ELR (cell line): ENCODE data around the gene APEH.

Source experiments
- DNase-seq: peaks from one replicate; pipeline ENCODE4 v3.0.0-alpha.2; 2015; ENCODE audit warnings: low read depth

Gene APEH

DNA sequence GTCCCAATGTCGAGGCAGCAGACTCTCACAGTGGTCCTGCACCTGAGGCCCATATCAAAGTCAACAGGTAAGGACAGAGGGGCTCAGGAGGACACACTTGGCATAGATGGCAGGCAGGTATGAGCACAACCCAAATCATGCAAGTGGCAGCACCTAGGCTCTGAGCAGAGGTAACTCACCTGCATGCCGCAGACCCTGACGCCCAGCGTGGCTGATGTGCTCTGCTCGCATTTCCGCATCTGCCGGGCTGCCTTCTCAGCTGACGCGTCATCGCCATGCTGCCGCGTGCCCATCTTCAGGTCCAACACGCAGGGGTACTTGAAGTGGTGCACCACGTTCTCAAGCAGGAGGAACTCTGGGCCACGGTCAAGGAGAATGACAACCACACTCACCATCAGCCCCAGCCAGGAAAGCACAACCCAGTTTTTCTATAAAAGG, 53.8 kb downstream of the APEH start:
- no peak for DNase-seq

DNA sequence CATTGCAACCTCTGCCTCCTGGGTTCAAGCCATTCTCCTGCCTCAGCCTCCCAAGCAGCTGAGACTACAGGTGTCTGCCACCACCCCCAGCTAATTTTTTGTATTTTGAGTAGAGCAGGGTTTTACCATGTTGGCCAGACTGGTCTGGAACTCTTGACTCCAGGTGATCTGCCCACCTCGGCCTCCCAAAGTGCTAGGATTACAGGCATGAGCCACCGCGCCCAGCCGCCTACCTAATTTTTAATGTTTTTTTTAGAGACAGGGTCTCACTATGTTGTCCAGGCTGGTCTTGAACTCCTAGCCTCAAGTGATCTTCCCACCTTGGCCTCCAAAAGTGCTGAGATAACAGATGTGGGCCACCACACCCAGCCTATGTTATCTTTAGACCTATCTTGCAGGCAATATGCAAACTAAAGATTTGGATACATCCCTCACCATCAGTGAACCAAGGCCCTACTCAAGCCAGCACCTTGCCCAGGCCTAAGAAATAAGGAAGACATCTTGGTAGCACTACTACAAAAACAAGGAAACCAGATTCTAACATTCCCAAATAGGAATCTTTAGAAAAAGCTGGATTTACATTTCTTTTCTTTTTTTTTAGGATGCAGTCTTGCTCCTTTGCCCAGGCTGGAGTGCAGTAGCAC, 55.9 kb downstream of the APEH start:
- DNase-seq, result no peak

DNA sequence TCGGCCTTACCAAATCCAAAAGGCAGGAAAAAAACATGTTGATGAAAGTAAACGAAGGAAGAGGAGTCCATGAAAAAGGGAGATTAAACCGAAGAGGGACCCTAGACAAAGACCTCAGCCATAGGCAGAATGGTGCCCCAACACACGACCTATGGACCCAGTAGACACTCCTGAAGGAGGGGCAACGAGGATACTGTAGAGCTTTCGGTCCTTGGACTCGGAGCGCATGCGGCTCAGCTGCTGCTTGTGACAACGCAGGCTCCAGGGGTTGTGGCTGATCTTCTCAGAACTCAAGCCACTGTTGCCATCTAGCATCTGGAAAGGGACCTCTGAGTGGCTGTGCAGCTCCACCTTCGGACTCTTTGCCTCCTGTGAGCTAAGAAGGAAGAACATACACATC, 58.4 kb downstream of the APEH start:
- DNase-seq, result no peak

DNA sequence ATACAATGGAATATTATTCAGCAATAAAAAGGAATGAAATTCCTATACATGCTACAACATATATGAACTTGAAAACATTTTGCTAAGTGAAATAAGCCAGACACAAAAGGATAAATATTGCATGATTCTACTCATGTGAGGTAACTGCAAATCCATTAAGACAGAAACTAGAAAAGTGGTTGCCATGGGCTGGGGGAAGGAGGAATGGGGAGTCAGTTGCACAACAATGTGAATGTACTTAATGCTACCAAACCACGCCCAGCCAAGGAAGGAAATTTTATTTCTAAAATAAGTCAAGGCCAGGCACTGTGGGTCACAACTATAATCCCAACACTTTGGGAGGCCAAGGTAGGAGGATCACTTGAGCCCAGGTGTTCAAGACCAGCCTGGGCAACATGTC, 59.4 kb downstream of the APEH start:
- no peak for DNase-seq
